PFSK-1 (cell line): ENCODE measurements around the gene PDGFRB.
A peak's percentile ranks its signal among the peaks of the same experiment; 100 is the strongest.

ENCODE experiments used
- FOXP2 ChIP-seq: optimal IDR thresholded peaks from 2 replicates; pipeline ENCODE3; 2011; ENCODE audit warnings: borderline replicate concordance, control low read depth, inconsistent platforms; ENCODE audit not compliant: insufficient read depth; ENCODE audit errors: extremely low read length, extremely low read depth
- POLR2AphosphoS5 ChIP-seq: IDR thresholded peaks from 2 replicates; pipeline ENCODE4 v1.6.1; 2012; ENCODE audit warnings: low read depth, mild to moderate bottlenecking, control low read depth, low read length, moderate library complexity
- SIN3A ChIP-seq: IDR thresholded peaks from 2 replicates; pipeline ENCODE4 v1.6.1; 2012; ENCODE audit warnings: mild to moderate bottlenecking, low read length, moderate library complexity, borderline replicate concordance; ENCODE audit not compliant: insufficient read depth
- TAF1 ChIP-seq: IDR thresholded peaks from 2 replicates; pipeline ENCODE4 v1.6.1; 2012; ENCODE audit warnings: low read length, control low read depth, borderline replicate concordance; ENCODE audit not compliant: insufficient read depth
- TF ChIP-seq, protein P1 (sequence below), 2 experiments: IDR thresholded peaks; 2 replicates each; pipeline versions ENCODE4 v1.6.1 to v1.8.0; 2011 to 2012; ENCODE audit warnings: low read depth in 2 of 2, low read length in 2 of 2, control low read depth in 1 of 2, inconsistent platforms in 1 of 2, mild to moderate bottlenecking in 1 of 2, moderate library complexity in 1 of 2; ENCODE audit not compliant: insufficient read depth in 1 of 2

PDGFRB gene

DNA sequence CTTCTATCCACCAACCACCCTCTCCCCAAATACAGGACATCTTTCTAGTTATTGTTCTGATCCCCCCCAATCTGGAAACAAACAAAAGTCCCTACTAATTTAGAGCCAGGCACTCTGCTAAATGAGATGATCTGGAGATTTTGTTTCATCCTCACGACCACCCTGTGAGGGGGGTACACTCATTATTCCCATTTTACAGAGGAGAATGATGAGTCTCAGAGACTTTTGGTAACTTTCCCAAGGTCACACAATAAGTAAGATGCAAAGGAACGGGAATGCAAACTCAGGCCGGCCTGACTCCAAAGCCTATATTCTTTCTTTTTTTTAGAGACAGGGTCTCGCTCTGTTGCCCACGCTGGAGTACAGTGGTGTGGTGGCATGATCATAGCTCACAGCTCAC, 9.4 kb downstream of the PDGFRB start:
- TF ChIP-seq SIN3A (no peak), TAF1 (no peak), FOXP2 (no peak)

- TF ChIP-seq SIN3A (no peak), FOXP2 (no peak), TAF1 (no peak), POLR2AphosphoS5 (no peak)
- TF ChIP-seq, protein P1, sequence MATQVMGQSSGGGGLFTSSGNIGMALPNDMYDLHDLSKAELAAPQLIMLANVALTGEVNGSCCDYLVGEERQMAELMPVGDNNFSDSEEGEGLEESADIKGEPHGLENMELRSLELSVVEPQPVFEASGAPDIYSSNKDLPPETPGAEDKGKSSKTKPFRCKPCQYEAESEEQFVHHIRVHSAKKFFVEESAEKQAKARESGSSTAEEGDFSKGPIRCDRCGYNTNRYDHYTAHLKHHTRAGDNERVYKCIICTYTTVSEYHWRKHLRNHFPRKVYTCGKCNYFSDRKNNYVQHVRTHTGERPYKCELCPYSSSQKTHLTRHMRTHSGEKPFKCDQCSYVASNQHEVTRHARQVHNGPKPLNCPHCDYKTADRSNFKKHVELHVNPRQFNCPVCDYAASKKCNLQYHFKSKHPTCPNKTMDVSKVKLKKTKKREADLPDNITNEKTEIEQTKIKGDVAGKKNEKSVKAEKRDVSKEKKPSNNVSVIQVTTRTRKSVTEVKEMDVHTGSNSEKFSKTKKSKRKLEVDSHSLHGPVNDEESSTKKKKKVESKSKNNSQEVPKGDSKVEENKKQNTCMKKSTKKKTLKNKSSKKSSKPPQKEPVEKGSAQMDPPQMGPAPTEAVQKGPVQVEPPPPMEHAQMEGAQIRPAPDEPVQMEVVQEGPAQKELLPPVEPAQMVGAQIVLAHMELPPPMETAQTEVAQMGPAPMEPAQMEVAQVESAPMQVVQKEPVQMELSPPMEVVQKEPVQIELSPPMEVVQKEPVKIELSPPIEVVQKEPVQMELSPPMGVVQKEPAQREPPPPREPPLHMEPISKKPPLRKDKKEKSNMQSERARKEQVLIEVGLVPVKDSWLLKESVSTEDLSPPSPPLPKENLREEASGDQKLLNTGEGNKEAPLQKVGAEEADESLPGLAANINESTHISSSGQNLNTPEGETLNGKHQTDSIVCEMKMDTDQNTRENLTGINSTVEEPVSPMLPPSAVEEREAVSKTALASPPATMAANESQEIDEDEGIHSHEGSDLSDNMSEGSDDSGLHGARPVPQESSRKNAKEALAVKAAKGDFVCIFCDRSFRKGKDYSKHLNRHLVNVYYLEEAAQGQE (IDR thresholded peaks at IDR 0.05; ENCODE audit: insufficient read depth in 1 of 2, low read depth in 2 of 2, low read length in 2 of 2), result no peak
Measured at GRCh38 chr5:150144879-150145278, 10.8 kb downstream of the PDGFRB start.

DNA sequence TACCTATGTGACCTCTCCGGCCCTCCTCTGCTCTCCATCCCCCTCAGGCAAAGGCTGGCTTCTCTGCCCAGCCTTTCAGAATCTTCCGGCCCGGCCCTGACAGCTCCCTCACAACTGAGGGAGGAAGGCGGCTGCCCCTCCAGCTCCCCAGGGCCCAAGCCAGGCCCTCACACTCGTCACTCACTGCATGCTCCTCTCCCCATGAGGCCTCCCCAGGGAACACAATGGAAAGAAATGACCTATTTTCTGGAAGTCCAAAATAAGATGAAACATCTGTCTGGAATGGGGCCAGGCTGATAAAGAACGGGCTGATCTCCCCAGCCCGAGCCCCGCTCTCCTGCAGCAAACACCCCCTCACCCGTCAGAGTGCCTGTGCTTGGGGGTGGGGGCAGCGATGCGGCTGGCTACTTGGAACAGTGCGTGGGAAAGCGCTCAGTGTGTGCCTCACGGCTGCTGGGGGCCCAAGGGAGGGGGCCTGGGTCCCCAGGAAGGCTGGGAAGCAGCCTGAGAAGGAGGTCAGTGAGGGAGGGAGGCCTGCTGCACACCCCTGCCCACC, 11.3 kb downstream of the PDGFRB start:
- TF ChIP-seq POLR2AphosphoS5 (no peak), TAF1 (no peak), SIN3A (no peak), FOXP2 (no peak)
- TF ChIP-seq, protein P1 (IDR thresholded peaks at IDR 0.05; ENCODE audit: insufficient read depth in 1 of 2, low read depth in 2 of 2, low read length in 2 of 2), result no peak

DNA sequence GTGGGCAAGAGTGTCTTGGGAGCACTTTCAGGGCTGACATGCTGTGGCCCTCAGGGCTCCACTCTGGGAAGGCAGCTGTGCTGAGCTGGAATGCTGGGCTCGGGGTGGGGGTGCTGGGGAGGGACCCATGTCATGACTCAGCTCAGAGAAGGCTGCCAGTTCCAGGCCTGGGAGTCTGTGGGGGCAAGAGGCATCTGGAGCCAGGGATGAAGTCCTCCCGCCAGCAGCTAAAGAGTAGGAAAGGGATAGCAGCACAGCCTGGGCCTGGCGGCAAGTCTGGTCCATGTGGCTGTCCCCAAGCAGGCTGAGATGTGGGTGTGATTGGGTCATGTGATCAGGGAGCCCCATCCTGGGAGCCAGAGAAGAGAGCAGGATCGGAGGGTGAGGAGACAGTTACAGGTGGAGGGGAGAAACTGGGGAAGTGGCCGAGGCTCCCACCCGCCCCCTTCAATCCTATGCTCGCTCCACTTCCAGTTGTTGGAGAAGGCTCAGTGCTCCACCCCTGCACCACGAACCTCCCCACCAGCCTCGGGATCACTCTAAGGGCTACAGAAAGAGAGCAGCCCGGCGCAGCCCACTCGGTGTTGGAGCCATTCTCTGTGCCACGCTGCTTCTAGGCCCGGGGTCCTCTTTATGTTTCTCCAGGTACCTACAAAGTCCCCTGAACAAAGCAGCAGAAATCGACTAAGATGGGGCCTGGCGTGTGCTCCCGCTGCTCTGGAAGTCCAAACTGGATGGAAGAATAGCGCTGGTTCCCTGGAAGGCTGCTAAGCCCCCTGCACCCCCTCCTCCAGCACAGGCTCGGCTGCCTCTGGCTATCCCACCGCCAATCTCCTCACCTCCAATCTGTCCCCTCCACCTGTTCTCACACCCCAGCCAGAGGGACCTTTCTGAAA, 12.0 kb downstream of the PDGFRB start:
- TF ChIP-seq SIN3A (no peak), TAF1 (no peak), FOXP2 (no peak), POLR2AphosphoS5 (no peak)
- TF ChIP-seq, protein P1 (IDR thresholded peaks at IDR 0.05; ENCODE audit: insufficient read depth in 1 of 2, low read depth in 2 of 2, low read length in 2 of 2), result no peak

GRCh38 chr5:150142959-150143349, 12.7 kb downstream of the PDGFRB start:
- TF ChIP-seq TAF1 (peak; percentile 48; the same call in 1 of the 2 replicates), SIN3A (peak; percentile 24; the same call in 1 of the 2 replicates), POLR2AphosphoS5 (no peak), FOXP2 (no peak)
- TF ChIP-seq, protein P1 (IDR thresholded peaks at IDR 0.05; ENCODE audit: insufficient read depth in 1 of 2, low read depth in 2 of 2, low read length in 2 of 2), result 0 out of 4 replicates have a peak, but pooled peaks of 1 of the 2 experiments have one; percentile 31
